ENCODE measurements around the gene SHH. TPM values are rescaled to one million over a fixed set of nuclear protein-coding genes. Genes with fewer than 3 reads are reported as not detected.

Gene SHH
- total and polyA plus RNA-seq, 2 of the 4 experiments (the other 2 are of a cell fraction), result under 0.01 to 0.03 TPM

DNA sequence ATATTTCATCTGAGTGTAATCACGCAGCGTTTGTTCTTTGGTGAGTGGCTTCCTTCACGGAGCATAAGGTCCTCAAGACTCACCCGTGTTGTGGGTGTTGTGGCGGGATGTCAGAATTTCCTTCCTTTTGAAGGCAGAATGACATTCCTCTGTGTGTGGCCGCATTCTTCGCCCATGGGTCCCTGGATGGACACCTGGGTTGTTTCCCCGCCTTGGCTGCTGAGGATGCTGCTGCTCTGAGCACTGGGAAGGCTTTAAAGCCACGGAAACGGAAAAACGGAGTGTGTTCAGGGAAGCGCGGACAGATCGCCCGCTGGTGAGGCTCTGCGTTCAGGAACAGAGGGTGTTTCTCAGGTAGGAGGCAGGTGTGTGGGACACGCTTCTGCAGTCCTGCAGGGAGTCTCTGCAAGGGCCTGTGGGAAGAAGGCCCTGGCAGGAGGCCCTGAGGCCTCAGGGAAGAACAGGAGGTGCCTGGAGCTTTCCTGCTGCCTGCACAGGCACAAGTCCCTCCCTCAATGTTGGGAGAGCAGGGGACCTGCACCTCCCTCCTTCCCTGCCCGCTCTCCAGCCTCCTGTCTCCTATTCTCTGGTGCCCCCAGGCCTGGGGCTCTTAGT is 35.7 kb upstream of the SHH start:
- H2AFZ ChIP-seq (replicated peaks; ENCODE audit: low read length, poor library complexity), result no peak overlapping the region
- ChIA-PET POLR2A (ENCODE audit: unreplicated experiment) (no interaction called here), CTCF (no interaction called here)
- BruUV-seq (replicated peaks), result no TSS peak
- H2BK20ac ChIP-seq (ENCODE audit: low read depth, low read length), result no peak overlapping the region
- DNase-seq, result no peak
- in situ Hi-C loops (cut with MboI; ENCODE audit: low sequenced_read_pairs) (no loop called here), intact Hi-C loops (cut with micrococcal nuclease) (no loop called here), dilution Hi-C loops (cut with HindIII; ENCODE audit: low sequenced_read_pairs, unreplicated experiment) (no loop called here)
- H4K8ac ChIP-seq (ENCODE audit: low read depth in 2 of 2, low read length in 2 of 2), result no peak overlapping the region
- no peak overlapping the region for H3K9ac ChIP-seq (ENCODE audit: low read depth, low read length)
- H3K27ac ChIP-seq (ENCODE audit: insufficient read depth, low read length), result no peak overlapping the region
- no peaks in the 10 kb centered on the region for H3K36me3 ChIP-seq (ENCODE audit: control insufficient read depth, insufficient read depth, low read length)
- no peak for TF ChIP-seq RAD21 (IDR thresholded peaks at IDR 0.05; ENCODE audit: low read length)
- TF ChIP-seq, protein P1, sequence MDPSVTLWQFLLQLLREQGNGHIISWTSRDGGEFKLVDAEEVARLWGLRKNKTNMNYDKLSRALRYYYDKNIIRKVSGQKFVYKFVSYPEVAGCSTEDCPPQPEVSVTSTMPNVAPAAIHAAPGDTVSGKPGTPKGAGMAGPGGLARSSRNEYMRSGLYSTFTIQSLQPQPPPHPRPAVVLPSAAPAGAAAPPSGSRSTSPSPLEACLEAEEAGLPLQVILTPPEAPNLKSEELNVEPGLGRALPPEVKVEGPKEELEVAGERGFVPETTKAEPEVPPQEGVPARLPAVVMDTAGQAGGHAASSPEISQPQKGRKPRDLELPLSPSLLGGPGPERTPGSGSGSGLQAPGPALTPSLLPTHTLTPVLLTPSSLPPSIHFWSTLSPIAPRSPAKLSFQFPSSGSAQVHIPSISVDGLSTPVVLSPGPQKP (IDR thresholded peaks at IDR 0.05; ENCODE audit: borderline replicate concordance, low read depth, low read length), result no peak
- H3K4me2 ChIP-seq (ENCODE audit: low read depth, low read length), result no peak overlapping the region
- no peak overlapping the region for H3K4ac ChIP-seq (ENCODE audit: low read depth, low read length)
- H4K5ac ChIP-seq (ENCODE audit: low read depth, low read length), result no peak overlapping the region
- H3K9me3 ChIP-seq (ENCODE audit: control insufficient read depth, insufficient read depth, low read length), result peaks cover 17% of the 10 kb centered on the region; the same call in 1 of the 2 replicates
- H2AK9ac ChIP-seq (replicated peaks; ENCODE audit: low read depth, low read length, poor library complexity), result no peak overlapping the region
- H3K18ac ChIP-seq (ENCODE audit: low read depth, low read length), result no peak overlapping the region
- H3K4me3 ChIP-seq (ENCODE audit: insufficient read depth, low read depth, low read length), result no peak overlapping the region
- H4K20me1 ChIP-seq (ENCODE audit: insufficient read depth, low read length), result no peaks in the 10 kb centered on the region
- no peak overlapping the region for H2BK15ac ChIP-seq (ENCODE audit: low read depth, low read length)
- no peak overlapping the region for H4K91ac ChIP-seq (ENCODE audit: insufficient read depth, low read depth, low read length)
- H2AK5ac ChIP-seq (ENCODE audit: low read depth, low read length), result no peak overlapping the region
- H3K4me1 ChIP-seq (ENCODE audit: control insufficient read depth, insufficient read depth, low read length), result no peaks in the 10 kb centered on the region
- no peaks in the 10 kb centered on the region for H3K79me1 ChIP-seq (ENCODE audit: low read depth in 1 of 2, low read length in 2 of 2)
- H3K14ac ChIP-seq (replicated peaks; ENCODE audit: low read depth, low read length), result no peak overlapping the region
- no peak overlapping the region for H3K56ac ChIP-seq (ENCODE audit: extremely low read depth, insufficient read depth, low read length)
- peaks cover 4% of the 10 kb centered on the region; the same call in 1 of the 2 replicates for H3K27me3 ChIP-seq (ENCODE audit: control insufficient read depth, insufficient read depth, low read length)
- H3K9me1 ChIP-seq (ENCODE audit: insufficient read depth, low read length), result no peaks in the 10 kb centered on the region
- H2BK120ac ChIP-seq (ENCODE audit: low read depth, low read length), result no peak overlapping the region
- H2BK5ac ChIP-seq (ENCODE audit: low read depth, low read length, poor library complexity, severe bottlenecking), result no peak overlapping the region
- 67% methylated on average over 5 of the region's 18 CpGs; no CpG with 5 or more reads in 1 of the 2 experiments for WGBS, 2 experiments (ENCODE audit: extremely low coverage in 2 of 2, insufficient read length in 1 of 2)
- no peak for ATAC-seq (ENCODE audit: low read depth)
- no peak overlapping the region for H3K23ac ChIP-seq (ENCODE audit: low read depth, low read length)
